PFSK-1 (cell line): ENCODE measurements around the gene MYCBP2.

Source experiments
- FOXP2 ChIP-seq: optimal IDR thresholded peaks from 2 replicates; pipeline ENCODE3; 2011; ENCODE audit warnings: borderline replicate concordance, control low read depth, inconsistent platforms; ENCODE audit not compliant: insufficient read depth; ENCODE audit errors: extremely low read length, extremely low read depth
- POLR2AphosphoS5 ChIP-seq: IDR thresholded peaks from 2 replicates; pipeline ENCODE4 v1.6.1; 2012; ENCODE audit warnings: low read depth, mild to moderate bottlenecking, control low read depth, low read length, moderate library complexity
- REST ChIP-seq, 2 experiments: IDR thresholded peaks; 2 replicates each; pipeline versions ENCODE4 v1.6.1 to v1.8.0; 2011 to 2012; ENCODE audit warnings: low read depth in 2 of 2, low read length in 2 of 2, control low read depth in 1 of 2, inconsistent platforms in 1 of 2, mild to moderate bottlenecking in 1 of 2, moderate library complexity in 1 of 2; ENCODE audit not compliant: insufficient read depth in 1 of 2
- SIN3A ChIP-seq: IDR thresholded peaks from 2 replicates; pipeline ENCODE4 v1.6.1; 2012; ENCODE audit warnings: mild to moderate bottlenecking, low read length, moderate library complexity, borderline replicate concordance; ENCODE audit not compliant: insufficient read depth
- TAF1 ChIP-seq: IDR thresholded peaks from 2 replicates; pipeline ENCODE4 v1.6.1; 2012; ENCODE audit warnings: low read length, control low read depth, borderline replicate concordance; ENCODE audit not compliant: insufficient read depth

The MYCBP2 gene

GRCh38 chr13:77358001-77358400 is 31.1 kb upstream of the MYCBP2 start:
- no peak for TF ChIP-seq REST (IDR thresholded peaks at IDR 0.05; ENCODE audit: insufficient read depth in 1 of 2, low read depth in 2 of 2, low read length in 2 of 2)
- no peak for TF ChIP-seq FOXP2
- TF ChIP-seq SIN3A = no peak
- TF ChIP-seq POLR2AphosphoS5 = no peak
- no peak for TF ChIP-seq TAF1

- no peak for TF ChIP-seq REST (IDR thresholded peaks at IDR 0.05; ENCODE audit: insufficient read depth in 1 of 2, low read depth in 2 of 2, low read length in 2 of 2)
- TF ChIP-seq FOXP2 = no peak
These were observed 29.3 kb upstream of the MYCBP2 start for GRCh38 chr13:77356155-77356554.

GRCh38 chr13:77353995-77354394 is 27.1 kb upstream of the MYCBP2 start:
- TF ChIP-seq FOXP2 (no peak), TAF1 (no peak), REST (IDR thresholded peaks at IDR 0.05; ENCODE audit: insufficient read depth in 1 of 2, low read depth in 2 of 2, low read length in 2 of 2) (no peak), POLR2AphosphoS5 (no peak)

- TF ChIP-seq REST (IDR thresholded peaks at IDR 0.05; ENCODE audit: insufficient read depth in 1 of 2, low read depth in 2 of 2, low read length in 2 of 2) (no peak), POLR2AphosphoS5 (no peak), SIN3A (no peak), TAF1 (no peak)
These were observed 24.4 kb upstream of the MYCBP2 start for GRCh38 chr13:77351315-77351714.

- TF ChIP-seq FOXP2 (no peak), SIN3A (no peak), POLR2AphosphoS5 (no peak), REST (IDR thresholded peaks at IDR 0.05; ENCODE audit: insufficient read depth in 1 of 2, low read depth in 2 of 2, low read length in 2 of 2) (no peak), TAF1 (no peak)
These were observed 23.9 kb upstream of the MYCBP2 start for GRCh38 chr13:77350811-77351210.
